Fibroblast of lung (primary cell): ENCODE measurements around the gene CISD3. TPM values are rescaled to one million over a fixed set of nuclear protein-coding genes. Genes with fewer than 3 reads are reported as not detected.

Source experiments
- DNase-seq, 2 donors: peaks; one replicate each; pipeline versions ENCODE4 v3.0.0 to v3.0.0-alpha.2; 2010; ENCODE audit warnings: low read depth in 2 of 2
- H2AFZ ChIP-seq: 2 replicates; pipeline ENCODE4 v1.5.1; 2012; ENCODE audit warnings: low read length, control low read depth, inconsistent platforms
- H3K27ac ChIP-seq: 2 replicates; pipeline ENCODE4 v1.5.1; 2011; ENCODE audit warnings: low read length, control low read depth; ENCODE audit not compliant: insufficient read depth
- H3K27me3 ChIP-seq: 2 replicates; pipeline ENCODE4 v1.5.1; 2011; ENCODE audit warnings: mild to moderate bottlenecking, low read length; ENCODE audit not compliant: control insufficient read depth, insufficient read depth
- H3K36me3 ChIP-seq: 2 replicates; pipeline ENCODE4 v1.5.1; 2011; ENCODE audit warnings: low read length; ENCODE audit not compliant: control insufficient read depth, insufficient read depth
- H3K4me1 ChIP-seq: 2 replicates; pipeline ENCODE4 v1.5.1; 2011; ENCODE audit warnings: low read length; ENCODE audit not compliant: control insufficient read depth, insufficient read depth; ENCODE audit errors: extremely low read depth
- H3K4me2 ChIP-seq: 2 replicates; pipeline ENCODE4 v1.5.1; 2011; ENCODE audit warnings: low read length, control low read depth; ENCODE audit not compliant: insufficient read depth; ENCODE audit errors: extremely low read depth
- H3K4me3 ChIP-seq, 4 experiments: fragments of 200-600 bp in 1 of 4; sonication (generic) in 1 of 4; replicated peaks in 1 of 4; 2 replicates each; pipeline ENCODE4 v1.5.1; 2011 to 2016; ENCODE audit warnings: low read length in 4 of 4, low read depth in 3 of 4, mild to moderate bottlenecking in 3 of 4, control low read depth in 2 of 4, inconsistent platforms in 1 of 4, mixed read lengths in 1 of 4; ENCODE audit not compliant: insufficient read depth in 1 of 4; ENCODE audit errors: control extremely low read depth in 1 of 4
- H3K79me2 ChIP-seq: 2 replicates; pipeline ENCODE4 v1.5.1; 2012; ENCODE audit warnings: mild to moderate bottlenecking, low read length, inconsistent platforms; ENCODE audit not compliant: control insufficient read depth, insufficient read depth
- H3K9ac ChIP-seq: 2 replicates; pipeline ENCODE4 v1.5.1; 2011; ENCODE audit warnings: mild to moderate bottlenecking, low read length, control low read depth; ENCODE audit not compliant: insufficient read depth
- H3K9me3 ChIP-seq: 2 replicates; pipeline ENCODE4 v1.5.1; 2012; ENCODE audit warnings: low read depth, low read length; ENCODE audit not compliant: control insufficient read depth, insufficient read depth
- H4K20me1 ChIP-seq: 2 replicates; pipeline ENCODE4 v1.5.1; 2011; ENCODE audit warnings: low read length; ENCODE audit not compliant: control insufficient read depth, insufficient read depth; ENCODE audit errors: extremely low read depth
- EZH2 ChIP-seq: IDR thresholded peaks from 2 replicates; pipeline ENCODE4 v1.5.1; 2012; ENCODE audit warnings: low read length, control low read depth, mild to moderate bottlenecking; ENCODE audit errors: missing control alignments
- polyA plus RNA-seq, 2 donors: library from polyadenylated mRNA; depleted of rRNA in 1 of 2; stranded (reverse) in 1 of 2; unstranded in 1 of 2; fragments of >200 nt; gene quantifications; 2 replicates each; pipeline ENCODE4 v1.2.1, GENCODE V29; 2011 to 2012; ENCODE audit warnings: missing spikeins in 1 of 2
- total RNA-seq: library from RNA; depleted of rRNA; stranded (reverse); fragments of >200 nt; gene quantifications from 2 replicates; pipeline ENCODE4 v1.2.1, GENCODE V29; 2014
- TF ChIP-seq, protein P1 (sequence below), 2 donors: IDR thresholded peaks in 1 of 2; conservative IDR thresholded peaks in 1 of 2; 1 replicate in 1 of 2; 2 replicates in 1 of 2; pipeline ENCODE4 v1.5.1; 2011 to 2012; ENCODE audit warnings: low read length in 2 of 2, control low read depth in 1 of 2, inconsistent platforms in 1 of 2, low read depth in 1 of 2, mild to moderate bottlenecking in 1 of 2

CISD3 gene
- total and polyA plus RNA-seq, 2 donors (not counting 1 experiment from before 2014, with no cell fraction given): 4.0 to 5.7 TPM

DNA sequence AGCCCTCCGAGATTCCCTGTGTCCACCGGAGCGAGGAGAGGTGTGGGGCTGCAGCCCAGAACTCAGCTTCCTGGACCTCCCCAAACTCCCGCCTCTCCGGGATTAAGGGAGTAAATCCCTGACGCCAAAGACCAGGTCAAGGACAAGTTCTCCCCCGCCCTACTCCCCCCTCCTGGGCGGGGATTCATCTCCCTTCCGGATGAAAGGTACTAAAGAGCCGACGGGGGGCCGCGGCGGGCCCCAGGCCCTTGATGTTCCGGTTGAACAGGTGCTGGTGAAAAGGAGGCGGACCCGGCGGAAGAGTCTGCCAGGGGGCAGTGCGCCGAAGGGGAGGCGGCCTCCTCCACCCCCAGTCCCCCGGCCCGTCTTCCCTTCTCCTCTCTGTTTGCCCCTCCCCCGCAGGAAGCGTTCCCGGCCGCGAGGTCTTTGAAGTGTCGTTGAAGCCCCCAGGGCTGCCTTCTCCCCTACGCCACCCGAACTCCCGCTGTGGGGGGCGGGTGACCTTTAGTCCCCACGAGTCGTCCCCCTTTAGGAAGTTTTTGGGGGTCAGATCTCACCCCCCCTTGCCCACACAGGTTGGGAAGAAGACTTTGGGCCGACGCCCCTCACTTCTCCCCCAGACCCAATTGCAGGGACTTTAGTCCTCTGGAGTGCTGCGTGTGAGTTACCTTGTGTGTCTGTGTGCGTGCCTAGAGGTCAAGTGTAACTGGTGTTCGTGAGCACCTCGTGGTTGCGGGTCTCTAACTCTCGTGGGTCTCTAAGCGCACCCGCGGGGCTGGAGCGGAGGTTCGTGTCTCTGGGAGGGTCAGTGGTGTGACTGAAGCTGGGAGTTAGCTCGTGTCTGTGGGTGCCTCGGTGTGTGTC is 26.2 kb upstream of the CISD3 start:
- H3K9ac ChIP-seq: peak overlapping the region; percentile 66
- H3K4me3 ChIP-seq: peak overlapping the region; percentile 68 to 81 (median 70)
- no peak for DNase-seq

DNA sequence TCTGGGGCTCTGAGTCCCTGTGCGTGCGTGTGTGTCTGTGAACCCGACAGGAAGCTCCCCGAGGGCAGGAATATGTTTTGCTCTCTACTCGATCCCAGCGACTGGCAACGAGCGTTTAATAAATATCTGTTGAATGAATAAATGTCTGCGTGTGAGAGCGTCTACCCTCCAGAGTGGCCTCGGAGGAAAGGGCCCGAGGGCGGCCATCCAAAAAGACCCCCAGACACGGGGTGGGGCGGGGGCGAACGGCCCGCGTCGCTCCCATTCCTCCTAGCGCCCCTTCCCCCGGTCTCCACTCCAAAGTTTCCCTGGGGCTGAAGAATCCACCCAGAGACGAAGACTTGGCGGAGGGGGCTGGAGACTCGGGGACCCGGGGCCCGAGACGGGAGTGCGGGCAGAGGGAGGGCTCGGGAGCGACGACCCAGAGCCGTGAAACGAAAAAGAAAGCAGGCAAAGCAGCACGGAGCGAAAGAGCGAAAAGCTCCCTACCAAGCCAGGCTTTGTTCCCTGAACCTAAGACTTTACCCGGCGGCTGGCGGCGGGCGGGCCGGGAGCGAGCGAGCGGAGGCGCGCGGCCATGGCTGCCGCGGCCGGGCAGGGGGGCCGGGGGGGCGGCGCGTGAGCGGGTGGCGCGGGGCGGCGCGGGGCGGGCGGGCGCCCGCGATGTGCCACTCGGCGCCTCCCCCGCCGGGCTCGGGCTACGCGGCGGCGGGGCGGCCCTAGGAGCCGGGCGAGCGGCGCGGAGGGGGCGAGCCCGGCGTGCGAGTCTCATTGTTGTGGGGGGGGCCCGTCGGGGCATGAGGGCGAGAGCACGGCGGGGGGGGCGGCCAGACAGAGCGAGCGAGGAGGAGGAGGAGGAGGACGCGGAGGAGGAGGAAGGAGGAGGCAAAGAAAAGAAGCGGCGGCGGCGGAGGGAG is 25.3 kb upstream of the CISD3 start, which contains the start of gene MLLT6:
TSS of gene MLLT6 (plus strand) at position 668 of the 917 bp plus-strand sequence. CDS start 360 bp downstream, outside the sequence.
- peak within 1 kb of the TSS; percentile 77 for H2AFZ ChIP-seq
- DNase-seq: peak; percentile 69 to 78
- TF ChIP-seq, protein P1, sequence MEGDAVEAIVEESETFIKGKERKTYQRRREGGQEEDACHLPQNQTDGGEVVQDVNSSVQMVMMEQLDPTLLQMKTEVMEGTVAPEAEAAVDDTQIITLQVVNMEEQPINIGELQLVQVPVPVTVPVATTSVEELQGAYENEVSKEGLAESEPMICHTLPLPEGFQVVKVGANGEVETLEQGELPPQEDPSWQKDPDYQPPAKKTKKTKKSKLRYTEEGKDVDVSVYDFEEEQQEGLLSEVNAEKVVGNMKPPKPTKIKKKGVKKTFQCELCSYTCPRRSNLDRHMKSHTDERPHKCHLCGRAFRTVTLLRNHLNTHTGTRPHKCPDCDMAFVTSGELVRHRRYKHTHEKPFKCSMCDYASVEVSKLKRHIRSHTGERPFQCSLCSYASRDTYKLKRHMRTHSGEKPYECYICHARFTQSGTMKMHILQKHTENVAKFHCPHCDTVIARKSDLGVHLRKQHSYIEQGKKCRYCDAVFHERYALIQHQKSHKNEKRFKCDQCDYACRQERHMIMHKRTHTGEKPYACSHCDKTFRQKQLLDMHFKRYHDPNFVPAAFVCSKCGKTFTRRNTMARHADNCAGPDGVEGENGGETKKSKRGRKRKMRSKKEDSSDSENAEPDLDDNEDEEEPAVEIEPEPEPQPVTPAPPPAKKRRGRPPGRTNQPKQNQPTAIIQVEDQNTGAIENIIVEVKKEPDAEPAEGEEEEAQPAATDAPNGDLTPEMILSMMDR (conservative IDR thresholded peaks at IDR 0.05 in 1 of 2, IDR thresholded peaks at IDR 0.05 in 1 of 2; ENCODE audit: low read depth in 1 of 2, low read length in 2 of 2): no peak
- no peak for TF ChIP-seq EZH2

More for the DNA sequence above, 26.2 kb upstream of the CISD3 start:
- Histone ChIP-seq H4K20me1 (no peaks in the 10 kb centered on the region), H3K27ac (peak overlapping the region; percentile 70), H3K4me1 (peaks cover 9% of the 10 kb centered on the region), H3K79me2 (peaks cover 2% of the 10 kb centered on the region), H3K27me3 (no peaks in the 10 kb centered on the region), H2AFZ (peak overlapping the region; percentile 77), H3K4me2 (peak overlapping the region; percentile 88), H3K9me3 (no peaks in the 10 kb centered on the region), H3K36me3 (peaks cover 2% of the 10 kb centered on the region)
- TF ChIP-seq, protein P1 (conservative IDR thresholded peaks at IDR 0.05 in 1 of 2, IDR thresholded peaks at IDR 0.05 in 1 of 2; ENCODE audit: low read depth in 1 of 2, low read length in 2 of 2): no peak
- TF ChIP-seq EZH2: no peak

DNA sequence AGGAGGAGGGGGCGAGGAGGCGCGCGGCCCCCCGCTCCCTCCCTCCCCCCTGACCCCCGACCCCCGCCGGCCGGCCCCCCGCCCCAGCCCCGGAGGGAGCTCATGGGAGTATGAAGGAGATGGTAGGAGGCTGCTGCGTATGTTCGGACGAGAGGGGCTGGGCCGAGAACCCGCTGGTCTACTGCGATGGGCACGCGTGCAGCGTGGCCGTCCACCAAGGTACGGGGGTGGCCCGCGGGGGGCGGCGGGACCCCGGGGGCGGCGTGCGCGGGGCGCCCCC is 24.7 kb upstream of the CISD3 start:
- Histone ChIP-seq H3K9me3 (no peaks in the 10 kb centered on the region), H3K36me3 (peaks cover 2% of the 10 kb centered on the region), H3K4me1 (peaks cover 9% of the 10 kb centered on the region), H3K9ac (no peak overlapping the region), H3K79me2 (peaks cover 2% of the 10 kb centered on the region), H3K27ac (no peak overlapping the region), H2AFZ (no peak overlapping the region), H3K4me2 (no peak overlapping the region), H4K20me1 (no peaks in the 10 kb centered on the region), H3K4me3 (peak overlapping the region in 3 of 4 experiments; percentile 34 to 81 (median 73)), H3K27me3 (no peaks in the 10 kb centered on the region)
- TF ChIP-seq EZH2: no peak
- TF ChIP-seq, protein P1 (conservative IDR thresholded peaks at IDR 0.05 in 1 of 2, IDR thresholded peaks at IDR 0.05 in 1 of 2; ENCODE audit: low read depth in 1 of 2, low read length in 2 of 2): no peak
- no peak for DNase-seq

More for the DNA sequence above, 25.3 kb upstream of the CISD3 start, which contains the start of gene MLLT6:
- H3K27me3 ChIP-seq: no peaks in the 10 kb centered on the region
- H3K9ac ChIP-seq: peak within 1 kb of the TSS; percentile 66
- peak within 1 kb of the TSS; percentile 68 to 81 (median 73) for H3K4me3 ChIP-seq
- peaks cover 2% of the 10 kb centered on the region for H3K79me2 ChIP-seq
- peaks cover 2% of the 10 kb centered on the region for H3K36me3 ChIP-seq
- peaks cover 9% of the 10 kb centered on the region for H3K4me1 ChIP-seq
- no peaks in the 10 kb centered on the region for H4K20me1 ChIP-seq
- no peaks in the 10 kb centered on the region for H3K9me3 ChIP-seq
- peak within 1 kb of the TSS; percentile 70 for H3K27ac ChIP-seq
- peak within 1 kb of the TSS; percentile 89 for H3K4me2 ChIP-seq
